Adipocyte (in vitro differentiated cells): ENCODE results near the gene AGRN.

ENCODE experiments used
- DNase-seq: peaks from one replicate; pipeline ENCODE4 v3.0.0-alpha.2; 2015; ENCODE audit warnings: low read depth
- H3K27me3 ChIP-seq: replicated peaks from 2 replicates; pipeline ENCODE4 v1.7.0; 2013; ENCODE audit warnings: mild to moderate bottlenecking, low read length, moderate library complexity; ENCODE audit not compliant: control insufficient read depth, insufficient read depth
- H3K36me3 ChIP-seq: 2 replicates; pipeline ENCODE4 v1.7.0; 2013; ENCODE audit warnings: low read length, mild to moderate bottlenecking, moderate library complexity; ENCODE audit not compliant: control insufficient read depth, insufficient read depth, severe bottlenecking
- H3K4me1 ChIP-seq: 2 replicates; pipeline ENCODE4 v1.7.0; 2013; ENCODE audit warnings: mild to moderate bottlenecking, low read length, moderate library complexity; ENCODE audit not compliant: control insufficient read depth, insufficient read depth
- H3K4me3 ChIP-seq: 2 replicates; pipeline ENCODE4 v1.7.0; 2013; ENCODE audit warnings: mild to moderate bottlenecking, low read length, moderate library complexity
- H3K9ac ChIP-seq: 2 replicates; pipeline ENCODE4 v1.7.0; 2013; ENCODE audit warnings: mild to moderate bottlenecking, low read length, moderate library complexity
- H3K9me3 ChIP-seq: 2 replicates; pipeline ENCODE4 v1.7.0; 2013; ENCODE audit warnings: mild to moderate bottlenecking, low read length, moderate library complexity; ENCODE audit not compliant: control insufficient read depth

The AGRN gene

DNA sequence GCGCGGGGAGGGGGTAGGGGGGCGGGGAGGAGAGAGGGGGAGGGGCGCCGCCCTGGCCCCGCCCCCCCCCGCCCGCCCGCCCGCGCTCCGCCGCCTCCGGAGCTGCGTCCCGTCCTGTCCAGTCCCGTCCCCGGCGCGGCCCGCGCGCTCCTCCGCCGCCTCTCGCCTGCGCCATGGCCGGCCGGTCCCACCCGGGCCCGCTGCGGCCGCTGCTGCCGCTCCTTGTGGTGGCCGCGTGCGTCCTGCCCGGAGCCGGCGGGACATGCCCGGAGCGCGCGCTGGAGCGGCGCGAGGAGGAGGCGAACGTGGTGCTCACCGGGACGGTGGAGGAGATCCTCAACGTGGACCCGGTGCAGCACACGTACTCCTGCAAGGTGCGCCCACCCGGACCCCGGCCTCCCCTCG lies at the start of gene AGRN:
TSS of gene AGRN (plus strand) at position 121 of the 405 bp plus-strand sequence. CDS start at position 174, 53 bp downstream.
- Histone ChIP-seq H3K36me3 (no peaks in the 10 kb centered on the region), H3K27me3 (no peaks in the 10 kb centered on the region), H3K4me3 (peak within 1 kb of the TSS; percentile 72), H3K4me1 (peaks cover 4% of the 10 kb centered on the region), H3K9ac (peak within 1 kb of the TSS; percentile 54), H3K9me3 (no peaks in the 10 kb centered on the region)
- DNase-seq: no peak

DNA sequence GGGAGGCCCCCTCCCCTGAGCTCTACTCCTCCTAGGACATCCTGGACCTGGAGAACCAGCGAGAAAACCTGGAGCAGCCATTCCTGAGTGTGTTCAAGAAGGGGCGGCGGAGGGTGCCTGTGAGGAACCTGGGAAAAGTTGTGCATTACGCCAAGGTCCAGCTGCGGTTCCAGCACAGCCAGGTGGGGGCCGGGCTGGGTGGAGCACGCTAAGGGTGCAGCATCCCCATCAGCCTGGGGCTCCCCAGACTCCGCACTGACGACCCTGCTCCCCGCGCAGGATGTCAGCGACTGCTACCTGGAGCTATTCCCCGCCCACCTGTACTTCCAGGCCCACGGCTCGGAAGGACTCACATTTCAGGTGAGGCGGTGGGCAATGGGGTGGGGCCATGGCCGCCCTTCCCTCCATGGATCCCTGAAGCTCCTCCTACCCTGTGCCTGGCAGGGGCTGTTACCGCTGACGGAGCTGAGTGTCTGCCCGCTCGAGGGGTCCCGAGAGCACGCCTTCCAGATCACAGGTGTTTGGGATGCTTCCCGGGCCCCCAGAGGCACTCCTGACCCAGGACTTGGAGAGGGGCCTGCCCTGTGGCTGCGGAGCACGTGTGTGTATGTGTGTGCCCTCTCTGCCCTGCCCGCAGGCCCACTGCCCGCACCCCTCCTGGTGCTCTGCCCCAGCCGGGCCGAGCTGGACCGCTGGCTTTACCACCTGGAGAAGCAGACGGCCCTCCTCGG lies 49.5 kb upstream of the AGRN start:
- DNase-seq: no peak

DNA sequence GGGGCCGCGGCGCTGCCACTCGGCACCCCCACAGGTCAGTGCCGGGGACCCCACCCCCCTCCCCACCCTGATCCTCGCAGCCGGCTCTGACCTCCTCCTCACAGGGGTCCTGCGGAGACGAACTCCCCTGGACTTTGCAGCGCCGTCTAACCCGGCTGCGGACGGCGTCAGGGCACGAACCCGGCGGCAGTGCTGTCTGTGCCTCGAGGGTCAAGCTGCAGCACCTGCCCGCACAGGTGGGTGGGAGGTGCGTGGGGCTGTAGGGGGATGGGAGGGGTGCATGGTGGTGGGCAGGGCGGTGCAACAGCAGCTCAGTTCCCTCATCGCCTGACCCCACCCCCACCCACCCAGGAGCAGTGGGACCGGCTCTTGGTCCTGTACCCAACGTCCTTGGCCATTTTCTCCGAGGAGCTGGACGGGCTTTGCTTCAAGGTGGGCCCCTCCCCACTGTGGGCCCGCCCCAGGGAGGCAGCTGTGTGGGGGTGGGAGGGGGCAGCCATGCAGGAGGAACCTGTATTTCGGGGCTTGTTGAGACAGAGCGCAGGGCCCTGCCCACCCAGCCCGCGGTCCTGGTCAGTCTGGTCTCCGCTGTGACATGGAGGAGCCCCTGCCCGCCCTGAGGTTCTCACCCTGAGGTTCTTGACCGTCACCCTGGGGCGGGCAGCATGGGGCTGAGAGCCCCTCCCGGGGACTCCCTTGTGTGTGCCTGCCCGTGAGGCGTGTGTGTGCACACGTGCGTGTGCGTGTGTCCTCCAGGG lies 48.8 kb upstream of the AGRN start:
- Histone ChIP-seq H3K4me3 (no peak overlapping the region), H3K9me3 (no peaks in the 10 kb centered on the region), H3K27me3 (peaks cover 42% of the 10 kb centered on the region), H3K36me3 (no peaks in the 10 kb centered on the region), H3K9ac (no peak overlapping the region), H3K4me1 (no peaks in the 10 kb centered on the region)
- DNase-seq: no peak

More for the DNA sequence above, 49.5 kb upstream of the AGRN start:
- no peaks in the 10 kb centered on the region for H3K9me3 ChIP-seq
- H3K4me3 ChIP-seq: no peak overlapping the region
- H3K9ac ChIP-seq: no peak overlapping the region
- no peaks in the 10 kb centered on the region for H3K4me1 ChIP-seq
- H3K36me3 ChIP-seq: no peaks in the 10 kb centered on the region
- peaks cover 38% of the 10 kb centered on the region for H3K27me3 ChIP-seq

GRCh38 chr1:971751-972506 lies 48.0 kb upstream of the AGRN start:
- Histone ChIP-seq H3K9me3 (no peaks in the 10 kb centered on the region), H3K4me1 (no peaks in the 10 kb centered on the region), H3K9ac (no peak overlapping the region), H3K27me3 (peaks cover 45% of the 10 kb centered on the region), H3K36me3 (no peaks in the 10 kb centered on the region), H3K4me3 (no peak overlapping the region)
- no peak for DNase-seq

DNA sequence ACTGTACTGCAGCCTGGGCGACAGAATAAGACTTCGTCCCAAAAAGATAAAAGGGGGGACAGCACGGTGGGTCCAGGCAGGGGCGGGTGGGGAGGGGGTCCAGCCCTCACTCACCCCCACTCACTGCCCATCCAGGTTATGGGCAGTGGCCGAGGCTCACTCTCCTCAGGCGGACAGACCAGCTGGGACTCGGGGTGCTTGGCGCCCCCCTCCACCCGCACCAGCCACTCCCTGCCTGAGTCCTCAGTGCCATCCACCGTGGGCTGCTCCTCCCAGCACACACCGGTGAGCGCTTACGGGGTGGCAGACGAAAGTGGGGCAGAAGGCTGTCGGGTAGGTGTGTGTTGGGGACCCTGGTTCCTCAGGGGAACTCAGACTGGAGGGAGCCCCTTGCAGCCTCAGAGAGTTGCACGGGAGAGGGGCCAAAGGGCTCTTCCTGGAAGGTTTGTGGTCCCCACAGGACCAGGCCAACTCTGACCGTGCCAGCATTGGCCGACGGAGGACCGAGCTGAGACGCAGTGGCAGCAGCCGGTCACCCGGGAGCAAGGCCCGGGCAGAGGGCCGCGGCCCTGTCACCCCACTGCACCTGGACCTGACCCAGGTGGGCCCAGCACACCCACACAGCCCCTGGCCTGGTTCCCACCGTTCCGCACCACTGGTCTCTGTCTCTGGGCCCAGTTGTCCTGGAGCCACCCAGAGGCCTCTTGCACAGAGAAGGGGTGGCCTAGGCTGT lies 47.0 kb upstream of the AGRN start:
- Histone ChIP-seq H3K9me3 (no peaks in the 10 kb centered on the region), H3K27me3 (peaks cover 39% of the 10 kb centered on the region), H3K36me3 (no peaks in the 10 kb centered on the region), H3K4me3 (no peak overlapping the region), H3K4me1 (no peaks in the 10 kb centered on the region), H3K9ac (no peak overlapping the region)
- no peak for DNase-seq

DNA sequence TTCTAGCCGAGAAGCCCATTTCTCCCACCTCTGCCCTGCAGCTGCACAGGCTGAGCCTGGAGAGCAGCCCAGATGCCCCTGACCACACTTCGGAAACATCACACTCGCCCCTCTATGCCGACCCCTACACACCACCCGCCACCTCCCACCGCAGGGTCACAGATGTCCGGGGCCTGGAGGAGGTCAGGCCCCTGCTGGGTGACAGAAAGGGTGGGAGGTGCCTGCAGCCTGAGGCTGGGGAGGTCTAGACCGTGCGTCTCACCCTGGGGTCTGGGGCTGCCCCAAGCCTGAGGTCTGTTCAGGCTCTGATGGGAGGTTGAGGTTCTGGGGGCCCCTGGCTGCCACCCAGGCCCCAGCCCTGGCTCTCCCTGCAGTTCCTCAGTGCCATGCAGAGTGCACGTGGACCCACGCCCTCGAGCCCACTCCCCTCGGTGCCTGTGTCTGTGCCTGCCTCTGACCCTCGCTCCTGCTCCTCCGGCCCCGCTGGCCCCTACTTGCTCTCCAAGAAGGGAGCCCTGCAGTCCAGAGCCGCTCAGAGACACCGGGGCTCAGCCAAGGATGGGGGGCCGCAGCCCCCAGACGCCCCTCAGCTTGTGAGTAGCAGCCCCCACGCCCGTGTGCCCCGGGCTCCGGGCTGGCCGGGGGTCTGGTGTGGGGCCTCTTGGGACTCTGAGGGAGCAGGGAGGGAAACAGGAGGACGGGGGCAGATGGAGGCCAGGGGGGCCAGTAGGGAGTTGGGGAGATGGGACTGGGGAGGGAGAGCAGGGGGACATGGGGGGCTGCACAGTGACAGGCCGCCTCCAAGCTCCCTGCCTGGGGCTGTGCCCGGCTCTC lies 46.2 kb upstream of the AGRN start:
- Histone ChIP-seq H3K4me1 (no peaks in the 10 kb centered on the region), H3K9me3 (no peaks in the 10 kb centered on the region), H3K4me3 (no peak overlapping the region), H3K36me3 (no peaks in the 10 kb centered on the region), H3K27me3 (peaks cover 31% of the 10 kb centered on the region), H3K9ac (no peak overlapping the region)
- no peak for DNase-seq

DNA sequence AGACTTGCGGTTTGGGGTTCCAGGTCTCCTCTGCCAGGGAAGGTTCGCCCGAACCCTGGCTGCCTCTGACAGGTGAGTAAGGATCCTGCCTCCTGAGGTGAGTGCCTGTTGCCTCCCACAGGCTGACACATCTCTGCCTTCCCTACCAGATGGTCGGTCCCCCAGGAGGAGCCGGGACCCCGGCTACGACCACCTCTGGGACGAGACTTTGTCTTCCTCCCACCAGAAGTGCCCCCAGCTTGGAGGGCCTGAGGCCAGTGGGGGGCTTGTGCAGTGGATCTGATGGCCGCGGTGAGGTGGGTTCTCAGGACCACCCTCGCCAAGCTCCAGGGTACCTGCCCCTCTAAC lies 45.7 kb upstream of the AGRN start:
- no peaks in the 10 kb centered on the region for H3K4me1 ChIP-seq
- no peak overlapping the region for H3K9ac ChIP-seq
- no peaks in the 10 kb centered on the region for H3K9me3 ChIP-seq
- H3K36me3 ChIP-seq: no peaks in the 10 kb centered on the region
- H3K27me3 ChIP-seq: peaks cover 30% of the 10 kb centered on the region
- no peak overlapping the region for H3K4me3 ChIP-seq
- DNase-seq: no peak

- no peak for DNase-seq
- peaks cover 33% of the 10 kb centered on the region for H3K27me3 ChIP-seq
- no peak overlapping the region for H3K4me3 ChIP-seq
- no peaks in the 10 kb centered on the region for H3K36me3 ChIP-seq
- no peaks in the 10 kb centered on the region for H3K4me1 ChIP-seq
- H3K9me3 ChIP-seq: no peaks in the 10 kb centered on the region
- no peak overlapping the region for H3K9ac ChIP-seq
Measured at GRCh38 chr1:974687-975328, 45.1 kb upstream of the AGRN start.

DNA sequence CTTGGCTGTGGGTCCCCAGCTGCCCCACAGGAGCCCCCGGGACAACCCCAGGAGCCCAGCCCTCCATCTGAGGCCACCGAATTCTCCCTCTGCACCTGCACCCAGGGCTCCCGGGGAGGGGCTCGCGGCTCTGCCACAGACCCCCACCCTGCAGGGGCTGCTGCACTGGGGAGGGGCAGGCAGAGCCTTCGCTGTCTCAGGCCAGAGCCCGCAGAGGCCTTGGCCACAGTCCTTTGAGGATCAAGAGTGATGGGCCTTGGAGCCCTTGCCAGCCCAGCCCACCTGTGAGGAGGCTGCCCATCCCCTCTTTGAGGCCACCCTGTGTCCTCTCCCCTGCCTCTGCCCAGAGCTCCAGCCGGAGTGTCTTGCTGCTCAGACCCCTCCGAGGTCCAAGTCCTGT lies 44.6 kb upstream of the AGRN start:
- H3K4me3 ChIP-seq: no peak overlapping the region
- H3K9ac ChIP-seq: no peak overlapping the region
- H3K4me1 ChIP-seq: no peaks in the 10 kb centered on the region
- H3K27me3 ChIP-seq: peaks cover 33% of the 10 kb centered on the region
- no peaks in the 10 kb centered on the region for H3K36me3 ChIP-seq
- H3K9me3 ChIP-seq: no peaks in the 10 kb centered on the region
- DNase-seq: no peak
